HG02852 (cell line): Measurements from ENCODE around the gene DNAJC22.

Experiments
- ATAC-seq: cut with Tn5 transposase; IDR thresholded peaks from one replicate; pipeline ENCODE4 v1.9.1; 2021; ENCODE audit warnings: mild to moderate bottlenecking, moderate library complexity; ENCODE audit not compliant: unreplicated experiment

Gene DNAJC22

GRCh38 chr12:49342914-49343731, 3.6 kb upstream of the DNAJC22 start:
- ATAC-seq = no peak

GRCh38 chr12:49344486-49345050, 2.1 kb upstream of the DNAJC22 start:
- ATAC-seq = no peak

GRCh38 chr12:49345051-49345824, 1.4 kb upstream of the DNAJC22 start:
- ATAC-seq = no peak

GRCh38 chr12:49345825-49346658, 646 bp upstream of the DNAJC22 start:
- ATAC-seq = no peak

- ATAC-seq = peak; percentile 56
Measured at GRCh38 chr12:49347311-49348193, 864 bp downstream of the DNAJC22 start.

- ATAC-seq = no peak
Measured at GRCh38 chr12:49348781-49349180, 2.1 kb downstream of the DNAJC22 start.

GRCh38 chr12:49349266-49349665, 2.6 kb downstream of the DNAJC22 start:
- ATAC-seq = no peak

GRCh38 chr12:49352351-49352750, 5.7 kb downstream of the DNAJC22 start:
- no peak for ATAC-seq

GRCh38 chr12:49355913-49356312, 9.2 kb downstream of the DNAJC22 start:
- no peak for ATAC-seq

GRCh38 chr12:49357103-49357678, 10.5 kb downstream of the DNAJC22 start:
- no peak for ATAC-seq

GRCh38 chr12:49358483-49359141, 11.9 kb downstream of the DNAJC22 start:
- no peak for ATAC-seq

- no peak for ATAC-seq
Measured at GRCh38 chr12:49359671-49360070, 13.0 kb downstream of the DNAJC22 start.

GRCh38 chr12:49362077-49362476, 15.4 kb downstream of the DNAJC22 start:
- ATAC-seq = no peak

- ATAC-seq = no peak
Measured at GRCh38 chr12:49364989-49365388, 18.3 kb downstream of the DNAJC22 start.

GRCh38 chr12:49365542-49365941, 18.9 kb downstream of the DNAJC22 start:
- ATAC-seq = no peak

GRCh38 chr12:49366096-49366651, 19.5 kb downstream of the DNAJC22 start:
- ATAC-seq = peak; percentile 14

GRCh38 chr12:49366652-49367380, 20.1 kb downstream of the DNAJC22 start:
- ATAC-seq = peak; percentile 66
